ENCODE data around the gene FAM120AOS. TPM values are rescaled to one million over a fixed set of nuclear protein-coding genes. Genes with fewer than 3 reads are reported as not detected.

Gene FAM120AOS
- polyA plus RNA-seq, 2 of the 4 experiments (the other 2 are of a cell fraction) = 37.1 to 85.3 TPM

GRCh38 chr9:93431539-93432105, 21.8 kb downstream of the FAM120AOS start:
- no peak for DNase-seq (ENCODE audit: low read depth in 1 of 2, low spot score in 1 of 2)
- ChIA-PET POLR2A (no interaction called here), CTCF (interaction anchor here (0.6 kb wide), 2 partner anchors 138 to 837 kb away, joined by 3 to 4 read pairs; no protein-coding TSS in a partner anchor)

DNA sequence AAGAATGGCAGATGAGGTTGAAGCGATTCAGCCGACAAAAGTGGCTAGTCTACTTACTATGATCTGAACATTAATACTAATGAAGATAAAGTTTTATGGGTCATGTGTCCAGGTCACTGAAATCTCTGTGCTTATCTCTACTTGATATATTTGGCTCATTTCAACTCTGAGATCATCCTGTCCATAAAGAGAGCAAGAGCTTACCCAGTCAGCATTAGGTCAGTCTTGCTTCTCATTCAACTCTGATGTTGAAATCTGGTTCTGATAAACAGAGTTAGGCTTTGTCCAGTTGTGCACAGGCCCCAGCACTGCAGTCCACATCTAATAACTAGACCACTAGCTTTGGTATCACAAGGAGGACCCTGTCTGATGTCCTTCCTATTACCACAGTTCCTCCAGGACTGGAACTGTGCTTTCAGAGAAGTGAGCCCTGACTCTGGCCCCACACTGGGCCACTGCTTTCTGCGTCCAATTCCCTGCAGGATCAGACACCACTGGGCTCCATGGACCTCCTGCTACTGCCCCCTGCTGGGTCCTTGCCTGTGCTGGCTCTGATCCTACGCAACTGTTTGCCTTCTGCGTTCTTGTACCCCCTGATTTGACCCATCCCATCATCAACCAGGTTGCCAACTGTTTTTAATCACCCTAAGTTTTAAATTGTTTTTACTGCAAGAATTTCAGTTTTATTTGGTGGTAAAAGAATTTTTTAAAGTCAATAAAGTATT, 25.6 kb downstream of the FAM120AOS start:
- no peak overlapping the region for H3K4me2 ChIP-seq
- no peak for FAIRE-seq
- peaks cover 9% of the 10 kb centered on the region; the same call in 2 of the 3 replicates for H3K9me3 ChIP-seq
- no peaks in the 10 kb centered on the region for H3K4me1 ChIP-seq
- WGBS (ENCODE audit: missing lambda C conversion rate) = 85% methylated on average over 5 of the region's 5 CpGs
- ChIA-PET CTCF (interaction anchor here (1.2 to 1.5 kb wide), 2 partner anchors 21 to 138 kb away, joined by 4 to 5 read pairs; no protein-coding TSS in a partner anchor), POLR2A (no interaction called here)
- no peak for DNase-seq (ENCODE audit: low read depth in 1 of 2, low spot score in 1 of 2)
- H3K27ac ChIP-seq = no peak overlapping the region
- peak in 1 of 2 experiments; percentile 44; a peak in 2 of 6 replicates for ATAC-seq
- TF ChIP-seq CEBPB (IDR thresholded peaks at IDR 0.05) (no peak), HOXA7 (CRISPR knock-in tag; IDR thresholded peaks at IDR 0.05) (no peak), HDAC2 (IDR thresholded peaks at IDR 0.05) (no peak), NPAS2 (CRISPR knock-in tag; IDR thresholded peaks at IDR 0.05; ENCODE audit: borderline replicate concordance) (no peak), MYC (IDR thresholded peaks at IDR 0.05; ENCODE audit: borderline replicate concordance, low read length) (no peak), NR3C1 (IDR thresholded peaks at IDR 0.05) (no peak), TP53 (CRISPR knock-in tag; IDR thresholded peaks at IDR 0.05) (no peak), RAD21 (conservative IDR thresholded peaks at IDR 0.05 in 1 of 2, IDR thresholded peaks at IDR 0.05 in 1 of 2) (peak in 1 of 2 experiments; percentile 36; a peak in 2 of 5 replicates)
- TF ChIP-seq, protein P1, sequence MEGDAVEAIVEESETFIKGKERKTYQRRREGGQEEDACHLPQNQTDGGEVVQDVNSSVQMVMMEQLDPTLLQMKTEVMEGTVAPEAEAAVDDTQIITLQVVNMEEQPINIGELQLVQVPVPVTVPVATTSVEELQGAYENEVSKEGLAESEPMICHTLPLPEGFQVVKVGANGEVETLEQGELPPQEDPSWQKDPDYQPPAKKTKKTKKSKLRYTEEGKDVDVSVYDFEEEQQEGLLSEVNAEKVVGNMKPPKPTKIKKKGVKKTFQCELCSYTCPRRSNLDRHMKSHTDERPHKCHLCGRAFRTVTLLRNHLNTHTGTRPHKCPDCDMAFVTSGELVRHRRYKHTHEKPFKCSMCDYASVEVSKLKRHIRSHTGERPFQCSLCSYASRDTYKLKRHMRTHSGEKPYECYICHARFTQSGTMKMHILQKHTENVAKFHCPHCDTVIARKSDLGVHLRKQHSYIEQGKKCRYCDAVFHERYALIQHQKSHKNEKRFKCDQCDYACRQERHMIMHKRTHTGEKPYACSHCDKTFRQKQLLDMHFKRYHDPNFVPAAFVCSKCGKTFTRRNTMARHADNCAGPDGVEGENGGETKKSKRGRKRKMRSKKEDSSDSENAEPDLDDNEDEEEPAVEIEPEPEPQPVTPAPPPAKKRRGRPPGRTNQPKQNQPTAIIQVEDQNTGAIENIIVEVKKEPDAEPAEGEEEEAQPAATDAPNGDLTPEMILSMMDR (IDR thresholded peaks at IDR 0.05) = peak; percentile 8; the same call in 1 of the 3 replicates
- no peak overlapping the region for H3K4me3 ChIP-seq

More at GRCh38 chr9:93431539-93432105, 21.8 kb downstream of the FAM120AOS start:
- Histone ChIP-seq H3K4me1 (no peaks in the 10 kb centered on the region), H3K9me3 (peaks cover 2% of the 10 kb centered on the region; the same call in 1 of the 3 replicates), H3K4me3 (no peak overlapping the region), H3K4me2 (no peak overlapping the region), H3K27ac (no peak overlapping the region)
- ATAC-seq = no peak
- no peak for FAIRE-seq
- no peak for TF ChIP-seq REST (IDR thresholded peaks at IDR 0.05)
- no peak for TF ChIP-seq MAFK (IDR thresholded peaks at IDR 0.05; ENCODE audit: partially characterized antibody)
- TF ChIP-seq E2F6 (IDR thresholded peaks at IDR 0.05; ENCODE audit: borderline replicate concordance, low read depth) = no peak
- TF ChIP-seq HOXB5 (CRISPR knock-in tag; IDR thresholded peaks at IDR 0.05) = no peak
- no peak for TF ChIP-seq JUNB (IDR thresholded peaks at IDR 0.05)
- no peak for TF ChIP-seq NFE2L2 (conservative IDR thresholded peaks at IDR 0.05; ENCODE audit: low read length)
- TF ChIP-seq POLR2A (IDR thresholded peaks at IDR 0.05; ENCODE audit: low read length) = no peak
- TF ChIP-seq RARB (CRISPR knock-in tag; IDR thresholded peaks at IDR 0.05) = no peak
- no peak for TF ChIP-seq PHF8 (IDR thresholded peaks at IDR 0.05; ENCODE audit: borderline replicate concordance, low read depth)
- no peak for TF ChIP-seq RNF2 (IDR thresholded peaks at IDR 0.05; ENCODE audit: borderline replicate concordance, low read depth)
- TF ChIP-seq CEBPB (IDR thresholded peaks at IDR 0.05) = no peak
- no peak for TF ChIP-seq EHMT2 (IDR thresholded peaks at IDR 0.05; ENCODE audit: low read depth)
- TF ChIP-seq HMGXB4 (CRISPR knock-in tag; IDR thresholded peaks at IDR 0.05; ENCODE audit: borderline replicate concordance) = no peak
- TF ChIP-seq TFCP2L1 (CRISPR knock-in tag; IDR thresholded peaks at IDR 0.05) = no peak
- TF ChIP-seq TP53 (CRISPR knock-in tag; IDR thresholded peaks at IDR 0.05) = no peak
- WGBS (ENCODE audit: missing lambda C conversion rate) = 57% methylated on average over 5 of the region's 5 CpGs
